Testis (tissue), 3 donors: ENCODE results near the gene DPF3. TPM values are rescaled to one million over a fixed set of nuclear protein-coding genes. Genes with fewer than 3 reads are reported as not detected.

ENCODE experiments used
- DNase-seq: peaks from one replicate; pipeline ENCODE4 v3.0.0-alpha.2; 2019
- H3K27ac ChIP-seq, 2 donors: fragments of 200-600 bp; sonication (generic); one replicate each; pipeline ENCODE4 v1.5.1; 2019
- H3K27me3 ChIP-seq: fragments of 200-600 bp; sonication (generic); one replicate; pipeline ENCODE4 v1.5.1; 2019
- H3K36me3 ChIP-seq: fragments of 200-600 bp; sonication (generic); one replicate; pipeline ENCODE4 v1.5.1; 2017; ENCODE audit warnings: low read depth; ENCODE audit errors: missing control alignments
- H3K4me1 ChIP-seq: fragments of 200-600 bp; sonication (generic); one replicate; pipeline ENCODE4 v1.5.1; 2019
- H3K4me3 ChIP-seq, 2 donors: fragments of 200-600 bp; sonication (generic); one replicate each; pipeline ENCODE4 v1.5.1; 2017 to 2019
- H3K9me3 ChIP-seq: fragments of 200-600 bp; sonication (generic); one replicate; pipeline ENCODE4 v1.5.1; 2017
- CTCF ChIP-seq, 3 experiments: fragments of 450-650 bp in 2 of 3; fragments of 200-600 bp in 1 of 3; sonication (generic) in 1 of 3; IDR thresholded peaks; one replicate each; pipeline ENCODE4 v1.5.1; 2016 to 2019; ENCODE audit warnings: antibody characterized with exemption in 3 of 3, mild to moderate bottlenecking in 2 of 3, moderate library complexity in 1 of 3
- POLR2A ChIP-seq: fragments of 450-650 bp; IDR thresholded peaks from one replicate; pipeline ENCODE4 v1.6.1; 2017; ENCODE audit warnings: antibody characterized with exemption, mild to moderate bottlenecking, moderate library complexity
- WGBS, 2 donors: methylation state at CpG; one replicate each; pipeline ENCODE4 v1.1.5; 2018; 5-methylcytosine and 5-hydroxymethylcytosine counted together
- intact Hi-C: fragments of 100-400 bp; cut with DNase I; formaldehyde crosslinking; loops from one replicate; pipeline ENCODE4 v1.15.1; 2023; ENCODE audit warnings: low total_unique reads
- polyA plus RNA-seq: library from polyadenylated mRNA; stranded (reverse); fragments of 350-450 nt; fragmentation: Illumina TruSeq; extraction: RNeasy Lipid Tissue Mini Kit (QIAGEN cat#74804); gene quantifications from one replicate; pipeline ENCODE4 v1.2.3, GENCODE V29; 2014; ENCODE audit warnings: low read depth, low replicate concordance; ENCODE audit not compliant: insufficient read depth
- total RNA-seq, 2 donors: library from RNA; depleted of rRNA; stranded (reverse); fragments of >200 nt; gene quantifications; one replicate each; pipeline ENCODE4 v1.2.3, GENCODE V29; 2016

Gene DPF3
- total and polyA plus RNA-seq, 3 donors from 2014 or later, result 14.6 to 41.6 (median 26.4) TPM

GRCh38 chr14:72732022-72732780 is 161.7 kb downstream of the DPF3 start:
- Histone ChIP-seq H3K4me3 (no peak overlapping the region), H3K9me3 (no peaks in the 10 kb centered on the region), H3K27ac (no peak overlapping the region), H3K4me1 (peaks cover 2% of the 10 kb centered on the region), H3K36me3 (no peaks in the 10 kb centered on the region), H3K27me3 (no peaks in the 10 kb centered on the region)
- WGBS, 2 donors, result 86 to 91% methylated on average over 14 to 16 of the region's 16 CpGs
- no peak for DNase-seq
- intact Hi-C loops, result no loop called here
- TF ChIP-seq CTCF (IDR thresholded peaks at IDR 0.05) (no peak), POLR2A (no peak)

GRCh38 chr14:72731252-72732020 is 162.5 kb downstream of the DPF3 start:
- no peak overlapping the region for H3K4me3 ChIP-seq
- intact Hi-C loops, result no loop called here
- no peak for DNase-seq
- no peaks in the 10 kb centered on the region for H3K36me3 ChIP-seq
- no peaks in the 10 kb centered on the region for H3K9me3 ChIP-seq
- peaks cover 8% of the 10 kb centered on the region for H3K4me1 ChIP-seq
- no peaks in the 10 kb centered on the region for H3K27me3 ChIP-seq
- H3K27ac ChIP-seq, result no peak overlapping the region
- 85 to 88% methylated on average over 12 to 18 of the region's 18 CpGs for WGBS, 2 donors
- TF ChIP-seq POLR2A, result no peak
- no peak for TF ChIP-seq CTCF (IDR thresholded peaks at IDR 0.05)

GRCh38 chr14:72730468-72730867 is 163.4 kb downstream of the DPF3 start:
- Histone ChIP-seq H3K27me3 (no peaks in the 10 kb centered on the region), H3K9me3 (no peaks in the 10 kb centered on the region), H3K36me3 (no peaks in the 10 kb centered on the region), H3K4me1 (peaks cover 17% of the 10 kb centered on the region), H3K27ac (no peak overlapping the region), H3K4me3 (no peak overlapping the region)
- DNase-seq, result no peak
- TF ChIP-seq CTCF (IDR thresholded peaks at IDR 0.05), result no peak
- TF ChIP-seq POLR2A, result no peak
- 95 to 100% methylated on average over 4 of the region's 4 CpGs for WGBS, 2 donors
- intact Hi-C loops, result no loop called here

GRCh38 chr14:72726444-72726843 is 167.5 kb downstream of the DPF3 start:
- 21 to 25% methylated on average over 9 of the region's 9 CpGs for WGBS, 2 donors
- H3K9me3 ChIP-seq, result no peaks in the 10 kb centered on the region
- intact Hi-C loops, result no loop called here
- no peaks in the 10 kb centered on the region for H3K36me3 ChIP-seq
- H3K27ac ChIP-seq, result peak overlapping the region; percentile 67 to 88
- H3K4me1 ChIP-seq, result peaks cover 48% of the 10 kb centered on the region
- no peak overlapping the region for H3K4me3 ChIP-seq
- no peaks in the 10 kb centered on the region for H3K27me3 ChIP-seq
- TF ChIP-seq CTCF (IDR thresholded peaks at IDR 0.05), result no peak
- no peak for TF ChIP-seq POLR2A
- peak; percentile 90 for DNase-seq
